Muscle layer of duodenum (tissue), 2 donors: ENCODE results near the gene TOR1A.
"Not testable (repeated sequence)": the region's sequence is repeated elsewhere in the genome, so short reads cannot be mapped to it uniquely, and the experiment has no call there.

Experiments
- H3K27ac ChIP-seq: one replicate; pipeline ENCODE4 v1.7.0; 2013; ENCODE audit warnings: mild to moderate bottlenecking, low read length
- H3K27me3 ChIP-seq: one replicate; pipeline ENCODE4 v1.7.0; 2013; ENCODE audit warnings: low read depth, mild to moderate bottlenecking, control low read depth, low read length
- H3K36me3 ChIP-seq, 2 donors: one replicate each; pipeline ENCODE4 v1.7.0; 2013; ENCODE audit warnings: low read length in 2 of 2, control low read depth in 1 of 2, mild to moderate bottlenecking in 1 of 2; ENCODE audit not compliant: insufficient read depth in 2 of 2, control insufficient read depth in 1 of 2
- H3K4me1 ChIP-seq, 2 donors: one replicate each; pipeline ENCODE4 v1.7.0; 2013; ENCODE audit warnings: low read length in 2 of 2, mild to moderate bottlenecking in 2 of 2, control low read depth in 1 of 2, moderate library complexity in 1 of 2; ENCODE audit not compliant: insufficient read depth in 2 of 2, control insufficient read depth in 1 of 2
- H3K4me3 ChIP-seq, 2 donors: one replicate each; pipeline ENCODE4 v1.7.0; 2013; ENCODE audit warnings: low read length in 2 of 2, low read depth in 1 of 2, mild to moderate bottlenecking in 1 of 2
- H3K9me3 ChIP-seq, 2 donors: one replicate each; pipeline ENCODE4 v1.7.0; 2013; ENCODE audit warnings: low read length in 2 of 2, control low read depth in 1 of 2, mild to moderate bottlenecking in 1 of 2; ENCODE audit not compliant: control insufficient read depth in 1 of 2
- donor health status: healthy.

Gene TOR1A

GRCh38 chr9:129777769-129778130 is 46.2 kb downstream of the TOR1A start:
- Histone ChIP-seq H3K27me3 (no peaks in the 10 kb centered on the region), H3K9me3 (no peaks in the 10 kb centered on the region), H3K4me3 (no peak overlapping the region), H3K36me3 (no peaks in the 10 kb centered on the region), H3K4me1 (peaks cover 5 to 12% of the 10 kb centered on the region in 2 donors), H3K27ac (peak overlapping the region; percentile 2)

- H3K9me3 ChIP-seq = no peaks in the 10 kb centered on the region
- H3K4me3 ChIP-seq = peak overlapping the region; percentile 38 to 40
- H3K27ac ChIP-seq = peak overlapping the region; percentile 4
- H3K4me1 ChIP-seq = peaks cover 5 to 12% of the 10 kb centered on the region in 2 donors
- H3K27me3 ChIP-seq = no peaks in the 10 kb centered on the region
- H3K36me3 ChIP-seq = no peaks in the 10 kb centered on the region
Measured at GRCh38 chr9:129776938-129777768, 46.8 kb downstream of the TOR1A start.

GRCh38 chr9:129776566-129776937 is 47.4 kb downstream of the TOR1A start:
- no peaks in the 10 kb centered on the region for H3K27me3 ChIP-seq
- peaks cover 5 to 12% of the 10 kb centered on the region in 2 donors for H3K4me1 ChIP-seq
- H3K4me3 ChIP-seq = peak overlapping the region in 1 of 2 donors; percentile 38
- H3K9me3 ChIP-seq = no peaks in the 10 kb centered on the region
- peak overlapping the region; percentile 4 for H3K27ac ChIP-seq
- no peaks in the 10 kb centered on the region for H3K36me3 ChIP-seq

GRCh38 chr9:129776096-129776495 is 47.8 kb downstream of the TOR1A start:
- H3K4me3 ChIP-seq, H3K36me3 ChIP-seq, H3K9me3 ChIP-seq, H3K27me3 ChIP-seq: not testable (repeated sequence)
- peak overlapping the region; percentile 4 for H3K27ac ChIP-seq
- H3K4me1 ChIP-seq = peaks cover 5 to 12% of the 10 kb centered on the region in 2 donors

- H3K9me3 ChIP-seq = no peaks in the 10 kb centered on the region
- no peaks in the 10 kb centered on the region for H3K36me3 ChIP-seq
- no peak overlapping the region for H3K4me3 ChIP-seq
- H3K27me3 ChIP-seq = no peaks in the 10 kb centered on the region
- peaks cover 5 to 12% of the 10 kb centered on the region in 2 donors for H3K4me1 ChIP-seq
- no peak overlapping the region for H3K27ac ChIP-seq
Measured at GRCh38 chr9:129775448-129775798, 48.5 kb downstream of the TOR1A start.

- Histone ChIP-seq H3K4me1 (peaks cover 5 to 12% of the 10 kb centered on the region in 2 donors), H3K27ac (no peak overlapping the region), H3K36me3 (no peaks in the 10 kb centered on the region), H3K9me3 (no peaks in the 10 kb centered on the region), H3K4me3 (no peak overlapping the region), H3K27me3 (no peaks in the 10 kb centered on the region)
Measured at GRCh38 chr9:129774791-129775447, 49.0 kb downstream of the TOR1A start.

GRCh38 chr9:129773262-129774048 is 50.5 kb downstream of the TOR1A start:
- Histone ChIP-seq H3K36me3 (no peaks in the 10 kb centered on the region), H3K9me3 (no peaks in the 10 kb centered on the region), H3K4me1 (peaks cover 5 to 12% of the 10 kb centered on the region in 2 donors), H3K27me3 (no peaks in the 10 kb centered on the region), H3K4me3 (no peak overlapping the region), H3K27ac (no peak overlapping the region)

- H3K27me3 ChIP-seq = no peaks in the 10 kb centered on the region
- no peaks in the 10 kb centered on the region for H3K36me3 ChIP-seq
- no peaks in the 10 kb centered on the region for H3K4me1 ChIP-seq
- H3K4me3 ChIP-seq = no peak overlapping the region
- H3K9me3 ChIP-seq = no peaks in the 10 kb centered on the region
- H3K27ac ChIP-seq = no peak overlapping the region
Measured at GRCh38 chr9:129770741-129771140, 53.2 kb downstream of the TOR1A start.

- Histone ChIP-seq H3K36me3 (no peaks in the 10 kb centered on the region), H3K27me3 (no peaks in the 10 kb centered on the region), H3K27ac (no peak overlapping the region), H3K9me3 (no peaks in the 10 kb centered on the region), H3K4me1 (no peaks in the 10 kb centered on the region), H3K4me3 (no peak overlapping the region)
Measured at GRCh38 chr9:129769669-129770068, 54.3 kb downstream of the TOR1A start.

GRCh38 chr9:129768486-129768885 is 55.5 kb downstream of the TOR1A start:
- Histone ChIP-seq H3K27ac (no peak overlapping the region), H3K27me3 (no peaks in the 10 kb centered on the region), H3K4me1 (no peaks in the 10 kb centered on the region), H3K9me3 (no peaks in the 10 kb centered on the region), H3K36me3 (no peaks in the 10 kb centered on the region), H3K4me3 (no peak overlapping the region)

GRCh38 chr9:129765764-129766317 is 58.1 kb downstream of the TOR1A start:
- H3K4me1 ChIP-seq = peaks cover 0 to 8% of the 10 kb centered on the region in 2 donors
- H3K36me3 ChIP-seq = no peaks in the 10 kb centered on the region
- no peak overlapping the region for H3K27ac ChIP-seq
- no peak overlapping the region for H3K4me3 ChIP-seq
- H3K9me3 ChIP-seq = no peaks in the 10 kb centered on the region
- no peaks in the 10 kb centered on the region for H3K27me3 ChIP-seq
